ENCODE results near the gene TMEM266.

TMEM266 gene

DNA sequence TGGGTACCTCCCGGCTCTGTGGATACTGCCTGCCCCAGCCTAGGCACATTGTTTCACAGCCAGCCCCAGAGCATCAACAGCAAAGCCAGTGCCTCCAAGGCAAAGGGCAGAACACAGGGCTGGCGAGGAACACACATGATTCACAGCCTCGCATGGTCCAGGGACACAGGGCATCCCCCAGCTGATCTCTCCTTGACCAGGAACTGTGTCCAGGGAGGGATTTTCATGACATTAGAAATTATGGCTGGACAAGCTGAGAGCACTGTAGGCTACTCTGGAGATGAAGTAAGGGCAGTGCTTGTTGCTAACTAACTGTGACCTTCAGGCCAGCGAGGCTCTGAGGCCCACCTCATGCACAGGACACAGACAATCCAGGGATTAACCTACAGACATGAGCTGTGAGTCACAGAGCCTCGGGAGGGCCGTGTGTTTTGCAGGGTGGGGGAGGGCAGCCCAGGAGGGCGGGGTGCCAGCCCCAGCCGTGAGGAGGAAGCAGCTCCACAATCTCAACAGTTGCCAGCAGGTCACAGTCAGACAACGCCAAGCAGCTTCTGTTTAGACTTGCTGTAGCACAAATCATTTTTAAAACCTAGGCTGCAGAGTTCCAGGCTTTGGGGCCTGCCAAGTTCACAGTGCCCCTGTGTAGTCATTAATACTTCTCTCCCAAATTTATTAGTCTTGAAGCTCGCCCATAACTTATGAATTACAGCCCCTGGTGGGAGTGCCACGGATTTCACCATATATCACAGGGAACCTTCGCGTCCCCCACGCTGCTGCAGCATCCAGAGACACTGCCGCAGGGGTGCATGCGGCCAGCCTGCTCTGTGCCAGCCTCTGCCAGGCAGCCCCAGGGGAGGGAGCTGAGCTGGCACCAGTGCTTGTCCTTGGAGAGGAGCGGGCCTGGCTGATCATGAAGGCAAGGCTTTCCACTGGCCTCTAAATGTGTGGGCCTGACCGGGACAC, 136.8 kb downstream of the TMEM266 start:
- TF ChIP-seq, protein P1, sequence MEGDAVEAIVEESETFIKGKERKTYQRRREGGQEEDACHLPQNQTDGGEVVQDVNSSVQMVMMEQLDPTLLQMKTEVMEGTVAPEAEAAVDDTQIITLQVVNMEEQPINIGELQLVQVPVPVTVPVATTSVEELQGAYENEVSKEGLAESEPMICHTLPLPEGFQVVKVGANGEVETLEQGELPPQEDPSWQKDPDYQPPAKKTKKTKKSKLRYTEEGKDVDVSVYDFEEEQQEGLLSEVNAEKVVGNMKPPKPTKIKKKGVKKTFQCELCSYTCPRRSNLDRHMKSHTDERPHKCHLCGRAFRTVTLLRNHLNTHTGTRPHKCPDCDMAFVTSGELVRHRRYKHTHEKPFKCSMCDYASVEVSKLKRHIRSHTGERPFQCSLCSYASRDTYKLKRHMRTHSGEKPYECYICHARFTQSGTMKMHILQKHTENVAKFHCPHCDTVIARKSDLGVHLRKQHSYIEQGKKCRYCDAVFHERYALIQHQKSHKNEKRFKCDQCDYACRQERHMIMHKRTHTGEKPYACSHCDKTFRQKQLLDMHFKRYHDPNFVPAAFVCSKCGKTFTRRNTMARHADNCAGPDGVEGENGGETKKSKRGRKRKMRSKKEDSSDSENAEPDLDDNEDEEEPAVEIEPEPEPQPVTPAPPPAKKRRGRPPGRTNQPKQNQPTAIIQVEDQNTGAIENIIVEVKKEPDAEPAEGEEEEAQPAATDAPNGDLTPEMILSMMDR (IDR thresholded peaks at IDR 0.05; ENCODE audit: low read depth, low read length), result no peak
- H3K4me3 ChIP-seq (ENCODE audit: low read depth, low read length), result no peak overlapping the region
- in situ Hi-C loops (cut with HindIII; ENCODE audit: low sequenced_read_pairs), result no loop called here
- DNase-seq (ENCODE audit: low read depth, low spot score), result peak; percentile 85

DNA sequence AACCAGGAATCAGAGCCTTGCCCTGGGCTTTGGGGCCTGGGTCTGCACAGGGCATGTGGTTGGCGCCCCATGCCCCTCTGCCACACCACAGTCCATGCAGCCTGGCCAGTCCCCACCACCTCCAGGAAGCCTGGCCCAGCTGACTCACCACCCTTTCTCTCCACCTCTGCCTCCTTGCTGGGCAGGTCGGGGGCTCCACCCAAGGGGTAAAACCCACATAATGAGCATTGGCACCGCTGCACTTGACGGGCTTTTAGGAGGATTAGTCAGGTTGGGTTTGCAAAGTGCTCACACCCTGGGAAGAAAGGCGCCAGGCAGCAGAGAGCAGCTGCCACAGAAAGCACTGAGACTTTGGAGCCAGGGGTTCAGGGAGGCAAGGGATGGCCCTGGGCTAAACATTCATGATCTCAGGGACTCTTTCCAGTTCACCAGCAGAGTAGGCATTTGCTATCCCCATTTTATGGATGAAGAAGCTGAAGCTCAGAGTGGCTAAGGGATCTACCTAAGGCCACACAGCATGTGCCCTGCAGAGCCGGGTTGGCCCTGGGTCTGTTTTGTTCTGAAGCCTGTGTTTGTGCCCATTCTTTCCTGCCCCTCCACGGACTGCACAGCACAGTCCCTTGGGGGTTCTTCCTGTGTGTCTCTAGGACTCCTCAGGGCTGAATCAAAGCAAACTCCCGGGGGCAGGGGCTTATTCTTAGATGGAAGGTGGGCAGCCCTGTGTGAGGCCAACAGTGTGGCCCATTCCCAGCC, 138.1 kb downstream of the TMEM266 start:
- in situ Hi-C loops (cut with HindIII; ENCODE audit: low sequenced_read_pairs), result no loop called here
- DNase-seq (ENCODE audit: low read depth, low spot score), result no peak
- TF ChIP-seq, protein P1 (IDR thresholded peaks at IDR 0.05; ENCODE audit: low read depth, low read length), result no peak
- H3K4me3 ChIP-seq (ENCODE audit: low read depth, low read length), result no peak overlapping the region

DNA sequence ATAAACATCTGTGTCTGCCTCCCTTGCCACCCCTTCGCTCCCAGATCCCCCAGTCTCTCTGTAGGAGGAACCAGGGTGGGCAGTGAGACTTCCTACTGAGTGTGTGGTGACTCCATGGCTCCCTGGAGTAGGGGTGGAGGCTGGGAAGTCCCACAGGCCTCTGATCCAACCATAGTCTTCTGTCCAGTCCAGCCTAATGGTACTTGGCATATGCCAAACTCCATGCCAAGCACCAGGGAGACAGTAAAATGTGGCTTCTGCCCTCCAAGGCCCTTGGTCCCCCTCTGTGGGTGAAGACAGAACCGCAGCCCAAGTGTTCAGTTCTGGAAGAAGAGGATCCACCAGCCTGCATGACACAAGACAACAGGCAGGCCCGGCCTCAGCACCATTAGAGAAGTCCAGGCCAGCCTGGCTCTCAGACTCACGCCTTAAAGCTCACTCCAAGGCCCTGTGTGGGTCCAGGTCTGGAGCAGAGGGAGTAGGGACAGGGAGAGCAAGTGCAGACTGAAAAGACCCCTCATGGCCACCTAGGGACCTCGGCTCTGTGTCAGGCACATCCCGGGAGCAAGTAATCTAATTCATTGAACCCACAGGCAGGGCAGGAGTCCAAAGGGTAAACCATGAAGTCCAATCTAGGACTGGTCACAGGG, 138.8 kb downstream of the TMEM266 start:
- H3K4me3 ChIP-seq (ENCODE audit: low read depth, low read length), result no peak overlapping the region
- TF ChIP-seq, protein P1 (IDR thresholded peaks at IDR 0.05; ENCODE audit: low read depth, low read length), result no peak
- in situ Hi-C loops (cut with HindIII; ENCODE audit: low sequenced_read_pairs), result no loop called here
- DNase-seq (ENCODE audit: low read depth, low spot score), result no peak

DNA sequence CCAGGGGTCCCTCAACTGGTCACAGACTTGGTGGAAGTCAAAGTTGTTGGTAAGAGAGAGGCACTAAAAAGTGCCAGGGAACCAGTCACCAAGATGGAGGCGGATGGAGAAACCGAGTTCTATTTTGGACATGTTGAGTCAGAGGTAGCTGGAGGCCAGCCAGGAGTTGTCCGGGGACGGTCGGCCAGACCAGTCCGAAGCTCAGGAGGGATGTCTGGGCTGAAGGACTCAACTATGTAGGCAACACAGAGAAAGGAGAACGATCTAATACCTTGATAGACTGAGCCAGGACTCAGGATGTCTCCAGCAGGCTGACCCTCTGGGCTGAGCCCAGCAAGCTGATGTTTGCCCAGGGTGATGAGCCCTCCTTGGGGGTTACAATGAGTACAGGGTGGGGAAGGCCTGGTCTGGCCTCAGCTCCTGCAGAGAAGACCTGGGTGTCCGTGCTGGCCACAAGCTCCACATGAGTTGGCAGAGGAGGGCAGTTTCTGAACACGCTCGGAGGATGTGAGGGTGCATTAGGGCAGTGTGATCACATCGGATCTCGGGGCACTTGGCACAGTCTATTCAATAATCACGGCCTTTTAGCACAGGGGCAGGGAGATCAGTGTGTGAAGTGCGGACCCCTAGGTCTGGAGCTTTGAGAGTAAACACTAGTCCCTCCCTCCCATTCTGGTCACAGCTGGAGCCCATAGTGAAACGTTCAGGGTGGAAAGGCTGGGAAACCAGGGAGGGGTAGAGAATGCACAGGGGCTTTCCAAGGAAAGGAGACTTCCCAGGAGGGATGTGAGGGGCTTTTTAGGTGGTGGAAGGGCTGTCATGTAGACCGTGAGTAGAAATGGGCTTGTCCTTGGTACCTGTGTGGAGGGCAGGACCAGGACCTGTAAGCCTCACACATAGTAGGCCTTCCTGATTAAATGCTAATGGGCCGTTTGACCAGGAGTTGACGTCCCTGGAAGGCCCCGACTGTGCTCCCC, 139.6 kb downstream of the TMEM266 start:
- peak; percentile 87 for DNase-seq (ENCODE audit: low read depth, low spot score)
- in situ Hi-C loops (cut with HindIII; ENCODE audit: low sequenced_read_pairs), result no loop called here
- TF ChIP-seq, protein P1 (IDR thresholded peaks at IDR 0.05; ENCODE audit: low read depth, low read length), result no peak

DNA sequence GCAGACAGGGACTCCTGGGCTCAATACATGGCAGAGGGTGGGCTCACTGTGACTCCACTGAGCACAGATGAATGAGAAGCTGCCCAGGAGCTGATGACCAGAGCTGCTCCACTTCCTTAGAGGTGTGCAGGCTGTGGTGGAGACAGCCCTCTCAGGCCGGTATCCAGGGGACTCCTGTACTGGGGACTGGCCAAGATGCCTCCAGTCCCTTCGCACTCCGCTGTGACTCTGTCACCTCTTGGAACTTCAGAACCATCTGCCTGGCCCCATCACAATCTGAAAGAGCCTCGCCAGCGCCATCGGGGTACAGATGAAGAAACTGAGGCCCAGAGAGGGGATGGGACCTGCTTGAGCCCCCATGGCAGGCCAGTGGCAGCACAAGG, 140.3 kb downstream of the TMEM266 start:
- no peak for DNase-seq (ENCODE audit: low read depth, low spot score)
- TF ChIP-seq, protein P1 (IDR thresholded peaks at IDR 0.05; ENCODE audit: low read depth, low read length), result no peak
- no peak overlapping the region for H3K4me3 ChIP-seq (ENCODE audit: low read depth, low read length)
- in situ Hi-C loops (cut with HindIII; ENCODE audit: low sequenced_read_pairs), result no loop called here

More for the DNA sequence above, 139.6 kb downstream of the TMEM266 start:
- H3K4me3 ChIP-seq (ENCODE audit: low read depth, low read length), result no peak overlapping the region
